GM19455 (cell line): Measurements from ENCODE around the gene PPFIBP2.
A peak's percentile ranks its signal among the peaks of the same experiment; 100 is the strongest.

Experiments used
- ATAC-seq: cut with Tn5 transposase; IDR thresholded peaks from one replicate; pipeline ENCODE4 v1.9.1; 2021; ENCODE audit not compliant: unreplicated experiment

The PPFIBP2 gene

DNA sequence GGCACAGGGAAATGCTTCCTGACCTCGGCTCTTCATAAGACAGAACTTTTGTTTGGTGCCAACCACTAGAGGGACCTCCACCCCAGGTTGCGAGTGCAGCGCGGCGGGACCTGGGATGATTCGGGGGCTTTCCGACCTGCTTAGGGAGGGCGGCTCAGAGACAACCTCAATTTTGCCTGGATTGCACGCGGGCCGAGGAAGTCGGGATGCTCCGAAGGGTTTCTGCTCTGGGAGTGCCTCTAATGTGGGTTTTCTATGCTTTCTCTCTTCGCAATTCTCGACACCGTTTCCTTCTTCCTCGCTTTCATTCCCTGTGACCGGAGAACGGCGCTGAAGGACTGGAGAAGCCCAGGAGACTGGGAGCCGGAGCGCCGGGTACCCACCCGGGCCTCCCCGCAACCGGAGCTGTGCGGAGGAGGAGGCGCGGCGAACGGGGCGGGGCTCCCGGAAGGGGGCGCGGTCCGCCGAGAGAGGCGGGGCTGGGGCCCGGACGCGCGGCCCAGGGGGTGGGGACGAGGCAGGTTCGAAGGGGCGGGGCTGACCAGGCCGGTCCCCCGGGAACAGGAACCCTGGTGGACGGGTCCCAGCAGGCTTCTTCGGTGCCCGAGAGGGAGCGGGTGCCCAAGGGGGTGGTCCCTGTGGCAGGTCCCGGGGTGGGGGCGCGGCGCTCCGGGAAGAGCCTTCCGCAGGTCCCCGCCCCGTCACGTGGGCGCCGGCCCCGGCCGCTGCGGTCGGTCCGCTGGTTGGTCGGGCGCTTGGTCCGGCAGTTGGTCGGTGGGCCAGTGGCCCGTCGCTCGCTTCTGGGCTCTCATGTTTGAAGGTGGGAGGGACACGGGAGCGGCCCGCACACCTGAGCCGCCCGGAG, at the start of gene PPFIBP2:
PPFIBP2 (plus strand) TSS at position 766 of the 865 bp plus-strand sequence. CDS start 35,477 bp downstream, outside the sequence.
- peak; percentile 71 for ATAC-seq

GRCh38 chr11:7467652-7468051, 46.1 kb upstream of the PPFIBP2 start:
- no peak for ATAC-seq

GRCh38 chr11:7469351-7469865, 44.4 kb upstream of the PPFIBP2 start:
- no peak for ATAC-seq

DNA sequence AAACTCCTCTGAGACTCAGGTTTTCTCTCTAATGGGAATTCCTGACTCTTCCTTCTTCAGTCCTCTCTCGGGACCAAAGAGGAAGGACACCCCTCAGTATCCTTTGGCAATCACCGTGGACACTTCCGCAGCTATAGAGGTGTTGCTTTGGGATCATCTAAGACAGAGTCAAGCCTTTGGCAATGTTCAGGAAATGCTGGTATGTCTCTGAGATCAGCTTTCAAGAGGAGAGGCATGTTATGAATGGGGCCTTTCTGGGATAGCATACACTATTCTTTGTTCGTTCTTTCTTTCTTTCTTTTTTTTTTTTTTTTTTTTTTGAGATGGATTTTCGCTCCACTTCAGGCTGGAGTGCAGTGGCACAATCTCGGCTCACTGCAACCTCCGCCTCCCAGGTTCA, 42.7 kb upstream of the PPFIBP2 start:
- no peak for ATAC-seq

DNA sequence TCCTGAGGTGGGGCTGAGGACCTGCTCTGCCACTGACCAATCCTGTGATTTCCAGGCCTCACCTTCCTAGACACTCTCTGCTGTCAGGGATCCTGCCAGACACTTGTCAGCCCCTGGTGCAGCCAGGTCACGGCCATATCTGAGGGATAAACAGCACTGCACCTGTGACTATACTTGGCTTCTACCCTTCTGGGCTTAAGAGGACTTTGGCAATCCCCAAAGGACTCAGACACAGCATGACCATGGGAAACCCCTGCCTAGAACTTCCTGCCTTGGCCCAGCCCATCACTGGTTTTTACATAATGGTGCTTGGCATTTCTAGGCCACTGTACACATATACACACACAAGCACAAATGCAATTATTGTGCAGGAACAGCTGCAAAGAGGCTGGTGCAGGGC, 40.1 kb upstream of the PPFIBP2 start:
- peak; percentile 76 for ATAC-seq

GRCh38 chr11:7480113-7480512, 33.7 kb upstream of the PPFIBP2 start:
- no peak for ATAC-seq

DNA sequence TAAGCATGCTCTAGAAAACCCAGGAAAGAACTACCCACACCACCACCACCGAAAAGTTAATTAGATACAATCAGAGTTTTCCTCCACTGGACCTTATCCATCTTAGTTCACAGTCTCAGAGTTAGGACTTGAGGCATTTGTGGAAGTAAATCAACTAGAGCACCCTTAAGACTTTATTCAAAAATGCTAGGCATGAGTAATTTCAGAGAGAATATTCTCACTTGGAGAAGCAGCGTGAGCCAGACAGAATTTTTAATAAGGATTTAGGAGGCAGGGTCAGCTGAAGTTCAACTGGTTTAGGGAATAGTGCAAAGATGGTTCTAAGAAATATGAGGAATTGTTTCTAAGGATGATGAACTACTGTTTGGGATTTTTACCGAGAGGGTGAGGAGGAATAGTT, 29.7 kb upstream of the PPFIBP2 start:
- ATAC-seq = no peak

DNA sequence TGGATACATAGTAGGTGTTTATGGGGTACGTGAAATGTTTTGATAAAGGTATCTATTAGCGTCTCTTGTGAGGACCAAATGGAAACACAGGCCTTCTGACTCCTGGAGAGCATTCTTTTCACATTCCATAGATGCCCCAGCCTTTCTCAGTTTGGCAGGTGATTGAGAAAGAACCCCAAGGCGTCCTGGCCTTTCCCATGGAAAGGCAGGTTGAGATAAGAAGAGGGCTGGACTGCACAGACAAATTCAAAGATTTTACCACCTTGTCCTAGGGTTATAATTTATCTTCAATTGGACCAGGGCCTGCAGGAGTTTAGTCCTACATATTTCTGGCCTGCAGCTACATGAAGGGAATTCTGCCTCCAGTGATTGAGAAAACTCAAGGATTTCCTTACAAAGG, 29.2 kb upstream of the PPFIBP2 start:
- ATAC-seq = no peak

DNA sequence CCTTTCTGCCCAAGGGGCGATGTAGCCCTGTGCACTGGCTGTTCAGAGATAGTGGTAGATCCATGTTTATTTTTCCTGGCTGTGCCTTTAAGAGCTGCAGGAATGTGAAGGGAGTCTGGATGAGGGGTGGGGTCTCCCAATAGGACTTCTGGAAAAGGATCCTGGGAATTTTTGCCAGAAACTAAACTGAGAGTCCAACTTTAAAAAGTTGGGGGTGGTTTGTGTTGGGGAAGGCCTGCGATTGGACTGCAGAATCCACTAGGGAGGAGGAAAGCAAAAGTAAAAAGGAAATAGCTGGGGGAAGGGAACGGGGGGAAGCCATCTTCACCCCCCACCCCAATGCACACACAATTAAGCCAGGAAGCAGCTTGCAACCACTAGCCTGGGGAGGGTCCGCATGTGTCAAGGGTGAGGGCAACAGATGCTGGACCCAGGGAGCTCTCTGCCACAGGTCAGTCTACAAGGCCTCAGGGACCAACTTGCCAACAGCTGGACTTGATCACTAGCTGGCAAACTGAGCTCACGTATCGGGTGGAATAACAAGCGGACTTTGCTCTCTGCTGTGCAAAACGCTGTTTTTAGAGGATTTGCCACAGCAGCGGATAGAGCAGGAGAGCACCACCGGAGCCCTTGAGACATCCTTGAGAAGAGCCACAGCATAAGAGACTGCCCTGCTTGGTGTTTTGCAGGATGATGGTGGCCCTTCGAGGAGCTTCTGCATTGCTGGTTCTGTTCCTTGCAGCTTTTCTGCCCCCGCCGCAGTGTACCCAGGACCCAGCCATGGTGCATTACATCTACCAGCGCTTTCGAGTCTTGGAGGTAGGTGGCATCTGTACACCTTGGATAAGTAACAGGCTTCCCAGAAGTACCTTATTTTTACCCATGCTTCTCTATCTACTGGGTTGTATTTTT, 28.4 kb upstream of the PPFIBP2 start, which contains the start of gene OLFML1:
OLFML1 (plus strand) TSS at position 321 of the 912 bp plus-strand sequence; CDS start at position 691, 370 bp downstream.
- no peak for ATAC-seq

DNA sequence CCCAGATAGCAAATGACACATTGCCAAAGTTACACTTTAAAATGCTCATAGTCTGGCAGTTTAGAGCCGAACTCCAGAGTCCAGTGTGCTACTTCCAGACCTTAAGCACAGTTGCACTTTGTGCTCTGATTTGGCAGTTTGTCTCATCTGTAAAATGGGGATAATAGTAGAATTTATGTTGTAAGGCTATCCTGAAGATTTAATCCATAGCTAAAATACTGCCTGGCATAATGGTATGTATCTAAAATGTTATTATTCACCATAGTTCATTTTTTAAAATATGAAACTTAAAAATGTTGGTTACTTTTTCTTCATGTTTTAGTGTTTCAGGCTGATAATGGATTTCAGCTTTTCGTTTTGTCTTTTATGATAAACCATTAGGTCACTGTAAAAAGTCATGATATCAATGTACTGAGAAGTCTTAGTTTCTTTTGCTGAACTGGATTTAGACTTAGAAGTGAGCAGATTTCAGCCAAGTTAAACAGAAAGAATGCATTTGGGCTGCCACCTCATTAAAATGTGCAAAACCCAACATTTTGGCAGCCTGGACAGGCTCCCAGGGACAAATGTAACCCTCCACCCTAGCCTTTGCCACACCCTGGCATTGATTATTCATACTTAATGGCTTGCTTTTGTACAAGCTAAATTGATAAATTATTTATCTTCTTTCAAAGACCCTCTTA, 27.6 kb upstream of the PPFIBP2 start:
- no peak for ATAC-seq

GRCh38 chr11:7486781-7487140, 27.0 kb upstream of the PPFIBP2 start:
- no peak for ATAC-seq

- no peak for ATAC-seq
These were observed 26.4 kb upstream of the PPFIBP2 start for GRCh38 chr11:7487360-7487759.

GRCh38 chr11:7488681-7489080, 25.1 kb upstream of the PPFIBP2 start:
- no peak for ATAC-seq

- no peak for ATAC-seq
These were observed 24.4 kb upstream of the PPFIBP2 start for GRCh38 chr11:7489376-7489775.

DNA sequence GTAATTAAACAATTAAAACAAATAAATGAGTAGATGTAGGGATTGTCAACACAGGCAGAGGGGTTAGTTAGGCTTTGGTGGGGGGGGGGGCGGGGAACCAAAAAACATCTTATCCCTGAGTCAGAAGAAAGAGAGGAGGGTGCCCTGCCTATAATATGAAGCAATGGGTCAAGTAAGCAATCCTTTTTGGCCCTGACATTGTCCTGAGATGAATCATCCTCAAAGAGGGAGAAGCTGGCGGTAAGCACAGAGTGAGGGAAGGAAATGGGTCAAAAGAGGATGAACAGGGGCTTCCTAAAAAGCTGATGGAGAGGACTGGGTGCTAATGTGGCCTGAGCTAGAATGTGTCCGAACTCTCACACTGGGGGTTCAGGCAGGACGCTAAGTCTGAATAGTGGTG, 23.7 kb upstream of the PPFIBP2 start:
- ATAC-seq = no peak

DNA sequence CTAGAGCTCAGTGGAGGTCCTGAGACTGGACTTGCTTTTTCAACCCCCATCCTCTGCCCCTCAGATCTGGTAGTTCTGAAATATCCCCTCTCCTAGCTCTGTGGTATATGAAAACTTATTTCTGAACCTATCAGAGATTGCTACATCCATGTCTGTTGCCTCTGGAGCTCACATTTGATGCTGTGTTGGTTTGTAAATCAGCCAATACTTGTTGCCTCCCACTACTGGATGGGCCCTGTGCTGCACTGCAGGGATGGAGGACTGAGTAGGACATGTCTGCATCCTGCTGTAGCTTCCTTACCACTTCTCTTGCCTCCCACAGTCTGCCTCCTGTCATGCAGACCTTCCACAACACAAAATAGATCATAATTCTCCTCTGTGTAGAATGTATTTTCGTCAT, 23.3 kb upstream of the PPFIBP2 start:
- ATAC-seq = no peak

DNA sequence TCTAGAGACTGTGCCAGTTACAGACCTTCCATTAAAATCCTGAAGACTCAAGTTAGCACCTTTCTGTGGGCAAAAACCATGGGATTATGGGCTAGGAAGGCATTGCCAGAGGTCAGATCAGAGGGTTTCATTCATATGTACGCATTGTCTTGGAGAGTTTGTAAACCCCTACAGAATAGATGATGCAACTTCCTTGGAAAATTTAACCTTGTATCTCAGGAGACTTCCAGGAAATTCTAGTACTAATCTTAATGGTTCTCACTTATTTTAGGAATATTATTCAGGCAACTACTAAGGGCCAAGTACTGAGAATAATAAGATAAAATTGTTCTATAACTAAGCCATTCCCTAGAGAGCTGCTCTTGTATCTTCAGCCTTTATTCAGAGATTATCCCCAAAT, 21.5 kb upstream of the PPFIBP2 start:
- no peak for ATAC-seq

DNA sequence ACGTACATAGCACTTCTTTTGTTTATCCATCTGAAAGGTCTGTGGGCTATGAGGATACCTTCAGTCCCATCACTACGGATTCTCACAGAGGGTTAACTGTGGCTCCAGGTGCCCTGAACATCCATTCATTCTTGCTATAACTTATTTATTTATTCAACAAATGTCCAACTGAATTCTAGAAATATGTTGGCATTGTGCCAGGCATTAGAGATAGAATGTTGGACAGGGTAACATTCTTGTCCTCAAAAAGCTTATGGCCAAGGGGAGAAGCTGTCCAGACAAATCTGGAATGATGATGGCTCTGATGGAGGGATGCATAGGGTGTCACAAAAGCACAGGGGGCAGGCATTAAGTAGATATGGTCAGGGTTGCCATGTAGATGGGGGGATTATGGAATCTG, 20.1 kb upstream of the PPFIBP2 start:
- no peak for ATAC-seq

- no peak for ATAC-seq
These were observed 19.6 kb upstream of the PPFIBP2 start for GRCh38 chr11:7494086-7494745.

DNA sequence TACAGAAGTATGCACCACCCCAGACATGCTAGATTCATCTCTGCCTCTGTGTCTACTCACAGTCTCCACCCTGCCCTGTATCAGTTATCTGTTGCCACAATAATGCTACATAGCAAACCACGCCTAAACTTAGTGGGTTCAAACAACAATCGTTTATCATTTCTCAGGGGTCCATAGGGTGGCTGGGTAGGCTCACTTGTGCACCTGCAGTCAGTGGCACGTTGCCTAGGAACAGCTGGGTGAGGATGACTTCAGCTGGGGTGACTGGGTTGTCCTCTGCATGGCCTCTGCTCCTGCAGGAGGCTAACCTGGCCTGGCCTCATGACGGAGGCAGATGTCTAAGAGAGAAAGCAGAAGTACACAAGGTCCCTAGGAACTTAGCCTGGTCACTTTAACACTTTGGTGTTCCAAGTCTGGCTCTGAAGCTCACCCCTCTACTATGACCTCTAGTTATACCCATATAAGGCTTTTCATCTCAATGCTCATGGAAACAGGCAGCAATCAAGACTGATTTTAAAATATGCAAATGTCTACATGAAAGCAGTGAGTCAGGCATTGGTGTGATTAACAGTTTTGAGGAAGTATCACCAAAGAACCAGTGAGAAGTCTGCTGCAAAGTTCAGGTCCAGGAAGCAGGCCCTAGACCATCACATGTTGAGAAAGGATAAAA, 17.8 kb upstream of the PPFIBP2 start:
- peak; percentile 90 for ATAC-seq
